ENCODE measurements around the gene FBXO7.

FBXO7 gene

DNA sequence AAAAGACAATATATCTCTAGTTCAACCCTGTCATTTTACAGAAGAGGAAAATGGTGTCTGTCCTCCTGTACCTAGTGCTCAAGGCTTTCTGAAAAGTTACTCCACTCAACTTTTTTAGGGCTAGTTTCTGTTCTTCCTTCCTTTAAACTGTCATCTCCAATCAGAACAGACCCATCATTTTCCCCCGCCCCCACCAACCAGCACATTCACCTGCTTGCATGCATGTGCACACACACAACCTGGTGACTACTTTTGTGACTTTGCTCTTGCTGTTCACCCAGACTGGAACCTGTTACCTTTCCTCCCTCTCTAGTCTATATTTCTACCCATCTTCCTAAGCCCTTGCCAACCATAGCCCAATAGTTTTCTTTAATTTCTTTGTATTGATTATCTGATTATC is 5.6 kb downstream of the FBXO7 start:
- no peak for TF ChIP-seq CTCF (IDR thresholded peaks at IDR 0.05; ENCODE audit: insufficient read depth, low read length, poor library complexity, severe bottlenecking)
- H3K36me3 ChIP-seq (ENCODE audit: control insufficient read depth, insufficient read depth, low read length) = peaks cover 2% of the 10 kb centered on the region; the same call in 1 of the 2 replicates
- no peak overlapping the region for H3K4me3 ChIP-seq (replicated peaks; ENCODE audit: low read depth, low read length)
- no peaks in the 10 kb centered on the region for H3K27me3 ChIP-seq (replicated peaks; ENCODE audit: control insufficient read depth, insufficient read depth, low read length)
- no peak for DNase-seq (ENCODE audit: extremely low read depth, insufficient read length)

DNA sequence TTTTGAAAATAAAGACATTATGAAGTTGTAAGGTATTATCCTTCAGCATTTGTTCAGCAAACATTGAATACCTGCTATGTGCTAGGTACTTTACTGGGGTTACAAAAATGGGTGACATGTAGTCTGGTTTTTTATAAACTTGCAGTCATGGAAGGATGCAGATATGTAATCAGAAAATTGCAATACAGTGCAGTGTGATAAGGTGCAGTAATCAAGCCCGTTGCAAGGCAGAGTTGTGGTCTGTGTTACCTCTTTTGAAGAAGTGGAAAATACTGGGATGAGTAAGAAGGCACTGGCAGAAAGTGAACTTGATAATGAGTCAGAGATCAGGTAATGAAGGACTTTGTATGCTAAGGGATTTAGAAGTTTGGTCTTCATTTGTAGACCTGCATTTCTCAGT is 8.1 kb downstream of the FBXO7 start:
- Histone ChIP-seq H3K27me3 (replicated peaks; ENCODE audit: control insufficient read depth, insufficient read depth, low read length) (no peaks in the 10 kb centered on the region), H3K4me3 (replicated peaks; ENCODE audit: low read depth, low read length) (no peak overlapping the region), H3K36me3 (ENCODE audit: control insufficient read depth, insufficient read depth, low read length) (peaks cover 12% of the 10 kb centered on the region)
- DNase-seq (ENCODE audit: extremely low read depth, insufficient read length) = no peak
- TF ChIP-seq CTCF (IDR thresholded peaks at IDR 0.05; ENCODE audit: insufficient read depth, low read length, poor library complexity, severe bottlenecking) = no peak

- no peak for TF ChIP-seq CTCF (IDR thresholded peaks at IDR 0.05; ENCODE audit: insufficient read depth, low read length, poor library complexity, severe bottlenecking)
These were observed 12.2 kb downstream of the FBXO7 start for GRCh38 chr22:32486656-32487390.

GRCh38 chr22:32487461-32487860 is 12.8 kb downstream of the FBXO7 start:
- Histone ChIP-seq H3K27me3 (replicated peaks; ENCODE audit: control insufficient read depth, insufficient read depth, low read length) (no peaks in the 10 kb centered on the region), H3K4me3 (replicated peaks; ENCODE audit: low read depth, low read length) (no peak overlapping the region), H3K36me3 (ENCODE audit: control insufficient read depth, insufficient read depth, low read length) (peaks cover 15% of the 10 kb centered on the region)
- DNase-seq (ENCODE audit: extremely low read depth, insufficient read length) = no peak
- no peak for TF ChIP-seq CTCF (IDR thresholded peaks at IDR 0.05; ENCODE audit: insufficient read depth, low read length, poor library complexity, severe bottlenecking)

More at GRCh38 chr22:32486656-32487390, 12.2 kb downstream of the FBXO7 start:
- H3K36me3 ChIP-seq (ENCODE audit: control insufficient read depth, insufficient read depth, low read length) = peaks cover 15% of the 10 kb centered on the region
- H3K4me3 ChIP-seq (replicated peaks; ENCODE audit: low read depth, low read length) = no peak overlapping the region
- no peaks in the 10 kb centered on the region for H3K27me3 ChIP-seq (replicated peaks; ENCODE audit: control insufficient read depth, insufficient read depth, low read length)
- no peak for DNase-seq (ENCODE audit: extremely low read depth, insufficient read length)

- H3K36me3 ChIP-seq (ENCODE audit: control insufficient read depth, insufficient read depth, low read length) = peaks cover 17% of the 10 kb centered on the region
- no peaks in the 10 kb centered on the region for H3K27me3 ChIP-seq (replicated peaks; ENCODE audit: control insufficient read depth, insufficient read depth, low read length)
- H3K4me3 ChIP-seq (replicated peaks; ENCODE audit: low read depth, low read length) = no peak overlapping the region
- no peak for DNase-seq (ENCODE audit: extremely low read depth, insufficient read length)
- no peak for TF ChIP-seq CTCF (IDR thresholded peaks at IDR 0.05; ENCODE audit: insufficient read depth, low read length, poor library complexity, severe bottlenecking)
These were observed 14.8 kb downstream of the FBXO7 start for GRCh38 chr22:32489377-32489776.

Measured in GM06990 (cell line).